ENCODE results near the gene VPS33A. TPM values are rescaled to one million over a fixed set of nuclear protein-coding genes. Genes with fewer than 3 reads are reported as not detected.
A peak's percentile ranks its signal among the peaks of the same experiment; 100 is the strongest.

The VPS33A gene
- total RNA-seq, 1 donor from 2014 or later = 14.1 TPM

GRCh38 chr12:122182887-122183587 lies 83.3 kb downstream of the VPS33A start, which contains the start of gene LRRC43:
Gene LRRC43, plus strand, starts transcription at chr12:122183123. Its CDS starts 22 bp downstream, at chr12:122183145.
- peak; percentile 46 to 50 for DNase-seq (ENCODE audit: low read depth in 2 of 2)

Other genes starting within 250 kb of the VPS33A start
- 5.4 and 6.3 TPM in 2 replicates for gene BCL7A, start 244.6 kb downstream of the VPS33A start, total RNA-seq
- gene MLXIP, start 187.7 kb downstream of the VPS33A start, total RNA-seq = 15.7 and 20.0 TPM in 2 replicates
- not detected in 2 replicates for gene IL31, start 92.3 kb downstream of the VPS33A start, total RNA-seq
- 0.44 and 0.99 TPM in 2 replicates for gene LRRC43, start 83.4 kb downstream of the VPS33A start, total RNA-seq
- under 0.01 and 0.20 TPM in 2 replicates for gene B3GNT4, start 62.8 kb downstream of the VPS33A start, total RNA-seq
- 53.6 and 55.4 TPM in 2 replicates for gene DIABLO, start 40.4 kb downstream of the VPS33A start, total RNA-seq
- 20.7 and 29.2 TPM in 2 replicates for gene CLIP1, start 156.2 kb upstream of the VPS33A start, total RNA-seq
- gene ZCCHC8, start 234.4 kb upstream of the VPS33A start, total RNA-seq = 7.0 and 14.3 TPM in 2 replicates

Data from lung microvascular endothelial cell (primary cell).